MM.1S (cell line): ENCODE measurements around the gene OR5AK2.
"Not testable (repeated sequence)": the region's sequence is repeated elsewhere in the genome, so short reads cannot be mapped to it uniquely, and the experiment has no call there.

ENCODE experiments used
- EZH2 ChIP-seq: fragments of 300-600 bp; sonication (generic); optimal IDR thresholded peaks from 2 replicates; pipeline ENCODE3; 2017; ENCODE audit warnings: low read depth, mild to moderate bottlenecking, antibody characterized with exemption, low read length, mixed read lengths
- EZH2phosphoT487 ChIP-seq: fragments of 300-600 bp; sonication (generic); IDR thresholded peaks from 2 replicates; pipeline ENCODE4 v1.6.1; 2018; ENCODE audit warnings: antibody characterized with exemption, low read length
- TF ChIP-seq, protein P1 (sequence below): fragments of 300-600 bp; sonication (generic); IDR thresholded peaks from 2 replicates; pipeline ENCODE4 v1.5.1; 2016; ENCODE audit warnings: antibody characterized with exemption, low read length, mixed read lengths

GRCh38 chr11:56953907-56954306 lies 34.8 kb upstream of the OR5AK2 start:
- TF ChIP-seq, protein P1, sequence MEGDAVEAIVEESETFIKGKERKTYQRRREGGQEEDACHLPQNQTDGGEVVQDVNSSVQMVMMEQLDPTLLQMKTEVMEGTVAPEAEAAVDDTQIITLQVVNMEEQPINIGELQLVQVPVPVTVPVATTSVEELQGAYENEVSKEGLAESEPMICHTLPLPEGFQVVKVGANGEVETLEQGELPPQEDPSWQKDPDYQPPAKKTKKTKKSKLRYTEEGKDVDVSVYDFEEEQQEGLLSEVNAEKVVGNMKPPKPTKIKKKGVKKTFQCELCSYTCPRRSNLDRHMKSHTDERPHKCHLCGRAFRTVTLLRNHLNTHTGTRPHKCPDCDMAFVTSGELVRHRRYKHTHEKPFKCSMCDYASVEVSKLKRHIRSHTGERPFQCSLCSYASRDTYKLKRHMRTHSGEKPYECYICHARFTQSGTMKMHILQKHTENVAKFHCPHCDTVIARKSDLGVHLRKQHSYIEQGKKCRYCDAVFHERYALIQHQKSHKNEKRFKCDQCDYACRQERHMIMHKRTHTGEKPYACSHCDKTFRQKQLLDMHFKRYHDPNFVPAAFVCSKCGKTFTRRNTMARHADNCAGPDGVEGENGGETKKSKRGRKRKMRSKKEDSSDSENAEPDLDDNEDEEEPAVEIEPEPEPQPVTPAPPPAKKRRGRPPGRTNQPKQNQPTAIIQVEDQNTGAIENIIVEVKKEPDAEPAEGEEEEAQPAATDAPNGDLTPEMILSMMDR: not testable (repeated sequence)
- not testable (repeated sequence) for TF ChIP-seq EZH2, EZH2phosphoT487
